Neural crest cell (in vitro differentiated cells): Measurements from ENCODE around the gene PRDX4. TPM values are rescaled to one million over a fixed set of nuclear protein-coding genes. Genes with fewer than 3 reads are reported as not detected.

Experiments
- DNase-seq: peaks from one replicate; pipeline ENCODE4 v3.0.0; 2021; ENCODE audit warnings: low read depth, mixed read lengths, low spot score
- H3K27ac Mint-ChIP-seq: one replicate; pipeline ENCODE4 v1.8.0; 2021; ENCODE audit warnings: mild to moderate bottlenecking, mixed read lengths; ENCODE audit not compliant: unreplicated experiment
- H3K27me3 Mint-ChIP-seq: 2 replicates; pipeline ENCODE4 v1.8.0; 2021; ENCODE audit warnings: low read depth, mild to moderate bottlenecking, mixed read lengths
- H3K36me3 Mint-ChIP-seq: 2 replicates; pipeline ENCODE4 v1.8.0; 2021; ENCODE audit warnings: low read depth, mild to moderate bottlenecking, mixed read lengths
- H3K4me1 Mint-ChIP-seq: 2 replicates; pipeline ENCODE4 v1.8.0; 2021; ENCODE audit warnings: mixed read lengths
- H3K4me3 Mint-ChIP-seq: one replicate; pipeline ENCODE4 v1.8.0; 2021; ENCODE audit warnings: mild to moderate bottlenecking, mixed read lengths
- H3K9me3 Mint-ChIP-seq: 2 replicates; pipeline ENCODE4 v1.8.0; 2021; ENCODE audit warnings: mixed read lengths
- CTCF ChIP-seq: fragments of 200-600 bp; sonication (generic); conservative IDR thresholded peaks from 2 replicates; pipeline ENCODE4 v1.5.0; 2021; ENCODE audit warnings: antibody characterized with exemption, mild to moderate bottlenecking
- long read RNA-seq: library from polyadenylated mRNA; unstranded; transcript quantifications from one replicate; pipeline ENCODE4 v2.0.0, GENCODE V29; 2020
- total RNA-seq: library from RNA; stranded (reverse); gene quantifications from 2 replicates; pipeline ENCODE4 v1.2.1, GENCODE V29; 2021

PRDX4 gene
- 168 and 171 TPM in 2 replicates for total RNA-seq
- long read RNA-seq, transcript PRDX4-202 (7 exons, 1,005 nt): major isoform, 288 of 300 reads
- long read RNA-seq, partial matches to known transcripts: 4 of 300 reads
- long read RNA-seq, other reads (novel, unspliced or antisense): 8 of 300 reads

GRCh38 chrX:23667239-23668177, at the start of gene PRDX4:
PRDX4 (plus strand) TSS chrX:23667493; CDS start chrX:23667571, 78 bp downstream.
- no peak for TF ChIP-seq CTCF
- Mint-ChIP-seq H3K4me1 (peaks cover 29% of the 10 kb centered on the region), H3K36me3 (no peaks in the 10 kb centered on the region), H3K4me3 (peak within 1 kb of the TSS; percentile 91), H3K27ac (peak within 1 kb of the TSS; percentile 89), H3K9me3 (no peaks in the 10 kb centered on the region), H3K27me3 (no peaks in the 10 kb centered on the region)
- DNase-seq: peak; percentile 88

GRCh38 chrX:23621621-23622265, 45.5 kb upstream of the PRDX4 start:
- Mint-ChIP-seq H3K36me3 (no peaks in the 10 kb centered on the region), H3K27me3 (no peaks in the 10 kb centered on the region), H3K4me1 (no peaks in the 10 kb centered on the region), H3K9me3 (no peaks in the 10 kb centered on the region), H3K27ac (no peak overlapping the region), H3K4me3 (no peak overlapping the region)
- DNase-seq: no peak
- no peak for TF ChIP-seq CTCF

- no peak for TF ChIP-seq CTCF
- Mint-ChIP-seq H3K27ac (no peak overlapping the region), H3K4me3 (no peak overlapping the region), H3K4me1 (no peaks in the 10 kb centered on the region), H3K9me3 (no peaks in the 10 kb centered on the region), H3K27me3 (no peaks in the 10 kb centered on the region), H3K36me3 (no peaks in the 10 kb centered on the region)
- DNase-seq: no peak
These were observed 43.5 kb upstream of the PRDX4 start for GRCh38 chrX:23623797-23624196.

DNA sequence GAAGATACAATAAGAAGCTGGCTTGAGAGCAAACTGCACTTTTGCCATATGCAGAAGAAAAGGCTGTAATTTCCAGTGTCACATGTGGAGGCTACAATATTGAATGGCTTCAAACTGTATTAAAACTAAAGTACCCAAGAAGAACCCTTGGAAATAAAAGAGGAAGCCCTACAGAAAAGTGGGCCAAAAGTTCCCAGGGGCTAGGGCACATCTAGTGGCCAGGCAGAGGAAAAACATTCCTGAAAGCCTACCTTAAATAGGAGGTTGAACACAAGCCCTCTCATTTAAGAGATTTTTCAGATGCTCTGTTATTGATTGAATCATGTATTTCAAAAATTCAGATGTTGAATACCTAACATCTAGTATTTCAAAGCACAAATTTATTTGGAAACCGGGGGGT, 40.6 kb upstream of the PRDX4 start:
- no peak overlapping the region for H3K27ac Mint-ChIP-seq
- no peaks in the 10 kb centered on the region for H3K27me3 Mint-ChIP-seq

GRCh38 chrX:23628131-23628530, 39.2 kb upstream of the PRDX4 start:
- no peak for DNase-seq
- no peak overlapping the region for H3K4me3 Mint-ChIP-seq
- no peaks in the 10 kb centered on the region for H3K36me3 Mint-ChIP-seq
- H3K9me3 Mint-ChIP-seq: no peaks in the 10 kb centered on the region
- no peaks in the 10 kb centered on the region for H3K27me3 Mint-ChIP-seq
- TF ChIP-seq CTCF: no peak
- H3K27ac Mint-ChIP-seq: no peak overlapping the region
- no peaks in the 10 kb centered on the region for H3K4me1 Mint-ChIP-seq

More for the DNA sequence above, 40.6 kb upstream of the PRDX4 start:
- H3K9me3 Mint-ChIP-seq: no peaks in the 10 kb centered on the region
- no peak for DNase-seq
- no peaks in the 10 kb centered on the region for H3K4me1 Mint-ChIP-seq
- H3K36me3 Mint-ChIP-seq: no peaks in the 10 kb centered on the region
- no peak overlapping the region for H3K4me3 Mint-ChIP-seq
- TF ChIP-seq CTCF: no peak
